ENCODE results near the gene NT5DC3.

- TF ChIP-seq FOXM1 (IDR thresholded peaks at IDR 0.05; ENCODE audit: borderline replicate concordance) (no peak), BHLHE40 (IDR thresholded peaks at IDR 0.05; ENCODE audit: borderline replicate concordance) (no peak), SP1 (IDR thresholded peaks at IDR 0.05) (no peak), ELF4 (IDR thresholded peaks at IDR 0.05) (no peak), NFRKB (IDR thresholded peaks at IDR 0.05) (no peak), ZNF384 (IDR thresholded peaks at IDR 0.05) (no peak), CTBP1 (IDR thresholded peaks at IDR 0.05; ENCODE audit: borderline replicate concordance) (no peak), TARDBP (IDR thresholded peaks at IDR 0.05) (no peak)
Measured at GRCh38 chr12:103830025-103830725, 10.9 kb downstream of the NT5DC3 start.

Measured in HEK293T (cell line).